Body of pancreas (tissue), 4 donors: ENCODE measurements around the gene AMMECR1. TPM values are rescaled to one million over a fixed set of nuclear protein-coding genes. Genes with fewer than 3 reads are reported as not detected.

Experiments
- ATAC-seq: fragments of 150-250 bp; one replicate; pipeline ENCODE4 v1.9.1; 2016
- DNase-seq, 4 donors: peaks; one replicate each; pipeline ENCODE4 v3.0.0-alpha.2; 2019
- H3K27ac ChIP-seq, 4 donors: fragments of 200-600 bp; sonication (generic); 1 replicate in 3 of 4; 2 replicates in 1 of 4; pipeline versions ENCODE4 v1.5.1 to v1.6.1; 2016 to 2019; ENCODE audit warnings: mild to moderate bottlenecking in 1 of 4, mixed read lengths in 1 of 4, moderate library complexity in 1 of 4
- H3K27me3 ChIP-seq, 2 donors: fragments of 200-600 bp; sonication (generic); one replicate each; pipeline ENCODE4 v1.6.0; 2016; ENCODE audit warnings: mild to moderate bottlenecking in 1 of 2
- H3K36me3 ChIP-seq, 2 donors: fragments of 200-600 bp; sonication (generic); replicated peaks in 1 of 2; 2 replicates each; pipeline ENCODE4 v1.5.1; 2016; ENCODE audit warnings: low read depth in 2 of 2; ENCODE audit not compliant: insufficient read depth in 1 of 2
- H3K4me1 ChIP-seq: fragments of 200-600 bp; sonication (generic); one replicate; pipeline ENCODE4 v1.6.0; 2016
- H3K4me3 ChIP-seq, 2 donors: fragments of 200-600 bp; sonication (generic); 1 replicate in 1 of 2; 2 replicates in 1 of 2; pipeline ENCODE4 v1.5.1; 2016 to 2019
- H3K9me3 ChIP-seq, 3 donors: fragments of 200-600 bp; sonication (generic); 1 replicate in 2 of 3; 2 replicates in 1 of 3; pipeline ENCODE4 v1.5.1; 2016
- POLR2A ChIP-seq, 3 donors: fragments of 450-650 bp; IDR thresholded peaks; one replicate each; pipeline ENCODE4 v1.6.1; 2016; ENCODE audit warnings: antibody characterized with exemption in 3 of 3, mild to moderate bottlenecking in 2 of 3
- WGBS, 2 donors: methylation state at CpG; one replicate each; pipeline ENCODE4 v1.1.5; 2017; 5-methylcytosine and 5-hydroxymethylcytosine counted together
- intact Hi-C: fragments of 100-400 bp; cut with DNase I; formaldehyde crosslinking; loops from one replicate; pipeline ENCODE4 v1.15.1; 2023
- total RNA-seq, 2 donors: library from RNA; depleted of rRNA; stranded (reverse); fragments of >200 nt; gene quantifications; one replicate each; pipeline ENCODE4 v1.1.0, GENCODE V29; 2016
- TF ChIP-seq, protein P1 (sequence below), 7 experiments: fragments of 450-650 bp in 4 of 7; fragments of 200-600 bp in 3 of 7; sonication (generic) in 3 of 7; IDR thresholded peaks; one replicate each; pipeline ENCODE4 v1.5.1; 2016 to 2019; ENCODE audit warnings: antibody characterized with exemption in 7 of 7

Gene AMMECR1
- total RNA-seq, 2 donors from 2014 or later, result 1.6 to 6.5 TPM

- DNase-seq, result peak in 1 of 4 donors; percentile 7
- H3K36me3 ChIP-seq, result no peaks in the 10 kb centered on the region
- no peak for ATAC-seq
- no peak overlapping the region for H3K4me3 ChIP-seq
- no peak overlapping the region for H3K27ac ChIP-seq
- no peak for TF ChIP-seq POLR2A (IDR thresholded peaks at IDR 0.05)
- TF ChIP-seq, protein P1, sequence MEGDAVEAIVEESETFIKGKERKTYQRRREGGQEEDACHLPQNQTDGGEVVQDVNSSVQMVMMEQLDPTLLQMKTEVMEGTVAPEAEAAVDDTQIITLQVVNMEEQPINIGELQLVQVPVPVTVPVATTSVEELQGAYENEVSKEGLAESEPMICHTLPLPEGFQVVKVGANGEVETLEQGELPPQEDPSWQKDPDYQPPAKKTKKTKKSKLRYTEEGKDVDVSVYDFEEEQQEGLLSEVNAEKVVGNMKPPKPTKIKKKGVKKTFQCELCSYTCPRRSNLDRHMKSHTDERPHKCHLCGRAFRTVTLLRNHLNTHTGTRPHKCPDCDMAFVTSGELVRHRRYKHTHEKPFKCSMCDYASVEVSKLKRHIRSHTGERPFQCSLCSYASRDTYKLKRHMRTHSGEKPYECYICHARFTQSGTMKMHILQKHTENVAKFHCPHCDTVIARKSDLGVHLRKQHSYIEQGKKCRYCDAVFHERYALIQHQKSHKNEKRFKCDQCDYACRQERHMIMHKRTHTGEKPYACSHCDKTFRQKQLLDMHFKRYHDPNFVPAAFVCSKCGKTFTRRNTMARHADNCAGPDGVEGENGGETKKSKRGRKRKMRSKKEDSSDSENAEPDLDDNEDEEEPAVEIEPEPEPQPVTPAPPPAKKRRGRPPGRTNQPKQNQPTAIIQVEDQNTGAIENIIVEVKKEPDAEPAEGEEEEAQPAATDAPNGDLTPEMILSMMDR (IDR thresholded peaks at IDR 0.05), result no peak
- 78 to 80% methylated on average over 1 of the region's 1 CpG for WGBS, 2 donors
- H3K4me1 ChIP-seq, result no peaks in the 10 kb centered on the region
- intact Hi-C loops, result no loop called here
- H3K9me3 ChIP-seq, result no peaks in the 10 kb centered on the region
- H3K27me3 ChIP-seq, result peaks cover 0 to 3% of the 10 kb centered on the region in 2 donors
These were observed 9.5 kb upstream of the AMMECR1 start for GRCh38 chrX:110327336-110327735.

- Histone ChIP-seq H3K36me3 (no peaks in the 10 kb centered on the region), H3K4me1 (no peaks in the 10 kb centered on the region), H3K27me3 (peaks cover 0 to 3% of the 10 kb centered on the region in 2 donors), H3K27ac (no peak overlapping the region), H3K4me3 (no peak overlapping the region), H3K9me3 (no peaks in the 10 kb centered on the region)
- intact Hi-C loops, result no loop called here
- ATAC-seq, result no peak
- no peak for DNase-seq
- TF ChIP-seq, protein P1 (IDR thresholded peaks at IDR 0.05), result no peak
- no peak for TF ChIP-seq POLR2A (IDR thresholded peaks at IDR 0.05)
- 63 to 67% methylated on average over 4 of the region's 4 CpGs for WGBS, 2 donors
These were observed 8.8 kb upstream of the AMMECR1 start for GRCh38 chrX:110326712-110327111.

- WGBS, 2 donors, result 66 to 71% methylated on average over 4 of the region's 4 CpGs
- Histone ChIP-seq H3K36me3 (no peaks in the 10 kb centered on the region), H3K9me3 (no peaks in the 10 kb centered on the region), H3K4me1 (no peaks in the 10 kb centered on the region), H3K27ac (no peak overlapping the region), H3K4me3 (no peak overlapping the region), H3K27me3 (no peaks in the 10 kb centered on the region)
- ATAC-seq (no peak), DNase-seq (no peak)
- TF ChIP-seq, protein P1 (IDR thresholded peaks at IDR 0.05), result no peak
- no peak for TF ChIP-seq POLR2A (IDR thresholded peaks at IDR 0.05)
- intact Hi-C loops, result no loop called here
These were observed 4.7 kb upstream of the AMMECR1 start for GRCh38 chrX:110322603-110323002.

DNA sequence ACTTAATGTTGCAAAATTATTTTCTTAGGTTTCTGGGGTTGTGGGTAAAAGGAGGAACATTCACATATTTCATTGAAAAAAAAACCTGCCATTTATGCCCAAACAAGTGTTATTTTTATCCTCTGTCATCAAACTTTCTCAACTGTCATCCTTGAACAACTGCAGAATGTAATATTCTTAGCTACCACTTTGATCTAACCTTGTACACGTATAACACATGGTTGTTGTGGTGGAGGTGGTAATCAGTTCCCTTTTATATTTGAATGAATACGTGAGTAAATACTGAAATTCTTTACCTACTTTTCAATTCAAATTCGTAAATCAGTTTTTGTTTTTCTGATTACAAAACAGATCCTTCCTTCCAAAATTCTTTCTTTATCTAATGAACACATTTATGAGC is 3.8 kb upstream of the AMMECR1 start:
- TF ChIP-seq, protein P1 (IDR thresholded peaks at IDR 0.05), result no peak
- no peak for TF ChIP-seq POLR2A (IDR thresholded peaks at IDR 0.05)
- no peak overlapping the region for H3K4me3 ChIP-seq
- DNase-seq (no peak), ATAC-seq (no peak)
- no peaks in the 10 kb centered on the region for H3K9me3 ChIP-seq
- no peaks in the 10 kb centered on the region for H3K4me1 ChIP-seq
- no peak overlapping the region for H3K27ac ChIP-seq
- intact Hi-C loops, result no loop called here
- no peaks in the 10 kb centered on the region for H3K36me3 ChIP-seq
- no peaks in the 10 kb centered on the region for H3K27me3 ChIP-seq
- WGBS, 2 donors, result 75 to 81% methylated on average over 3 of the region's 3 CpGs

- intact Hi-C loops, result no loop called here
- TF ChIP-seq, protein P1 (IDR thresholded peaks at IDR 0.05), result no peak
- no peak for TF ChIP-seq POLR2A (IDR thresholded peaks at IDR 0.05)
- no peaks in the 10 kb centered on the region for H3K4me1 ChIP-seq
- no peaks in the 10 kb centered on the region for H3K36me3 ChIP-seq
- H3K4me3 ChIP-seq, result no peak overlapping the region
- H3K9me3 ChIP-seq, result no peaks in the 10 kb centered on the region
- no peak for ATAC-seq
- DNase-seq, result no peak
- H3K27ac ChIP-seq, result no peak overlapping the region
- H3K27me3 ChIP-seq, result no peaks in the 10 kb centered on the region
These were observed 3.2 kb upstream of the AMMECR1 start for GRCh38 chrX:110321081-110321480.
